Upper lobe of right lung (tissue), 1 donor: ENCODE measurements around the gene TNFRSF19. TPM values are rescaled to one million over a fixed set of nuclear protein-coding genes. Genes with fewer than 3 reads are reported as not detected.

Experiments used
- ATAC-seq: fragments of 200-7000 bp; cut with Tn5 transposase; one replicate; pipeline ENCODE4 v1.9.1; 2020; ENCODE audit warnings: mild to moderate bottlenecking, moderate library complexity
- DNase-seq: peaks from one replicate; pipeline ENCODE4 v3.0.0-alpha.2; 2020
- H3K27ac ChIP-seq: fragments of 200-600 bp; one replicate; pipeline ENCODE4 v1.8.0; 2022
- H3K27me3 ChIP-seq: fragments of 200-600 bp; one replicate; pipeline ENCODE4 v1.8.0; 2022; ENCODE audit warnings: mild to moderate bottlenecking
- H3K36me3 ChIP-seq: fragments of 200-600 bp; one replicate; pipeline ENCODE4 v1.8.0; 2022
- H3K4me1 ChIP-seq: fragments of 200-600 bp; one replicate; pipeline ENCODE4 v1.8.0; 2022
- H3K4me3 ChIP-seq: fragments of 200-600 bp; one replicate; pipeline ENCODE4 v1.8.0; 2022; ENCODE audit warnings: mild to moderate bottlenecking
- H3K9me3 ChIP-seq: fragments of 200-600 bp; one replicate; pipeline ENCODE4 v1.8.0; 2022
- CTCF ChIP-seq: fragments of 200-600 bp; IDR thresholded peaks from one replicate; pipeline ENCODE4 v1.8.0; 2022; ENCODE audit warnings: antibody characterized with exemption
- intact Hi-C: fragments of 100-400 bp; cut with DNase I; formaldehyde crosslinking; loops from one replicate; pipeline ENCODE4 v1.11.0; 2022
- total RNA-seq: library from RNA; stranded (reverse); fragmentation: NEBNext Ultra II Directional; extraction: Animal tissue kit (Norgen Biotek cat#: 25700); gene quantifications from one replicate; pipeline ENCODE4 v1.2.1, GENCODE V29; 2021
- donor health status: DM: no; HTN: yes; CAD: no; lungs with severe emphysema.

Gene TNFRSF19
- total RNA-seq, 1 donor from 2014 or later, result 17.9 TPM

- no peak overlapping the region for H3K4me3 ChIP-seq
- no peak overlapping the region for H3K27ac ChIP-seq
- H3K9me3 ChIP-seq, result no peaks in the 10 kb centered on the region
- H3K27me3 ChIP-seq, result peaks cover 3% of the 10 kb centered on the region
- H3K4me1 ChIP-seq, result no peaks in the 10 kb centered on the region
- ATAC-seq, result no peak
- TF ChIP-seq CTCF, result no peak
- no peak for DNase-seq
- intact Hi-C loops, result no loop called here
- H3K36me3 ChIP-seq, result no peaks in the 10 kb centered on the region
Measured at GRCh38 chr13:23552171-23552570, 18.0 kb upstream of the TNFRSF19 start.

GRCh38 chr13:23552661-23553060 lies 17.6 kb upstream of the TNFRSF19 start:
- Histone ChIP-seq H3K27me3 (peaks cover 3% of the 10 kb centered on the region), H3K4me1 (no peaks in the 10 kb centered on the region), H3K36me3 (no peaks in the 10 kb centered on the region), H3K4me3 (no peak overlapping the region), H3K9me3 (no peaks in the 10 kb centered on the region), H3K27ac (no peak overlapping the region)
- TF ChIP-seq CTCF, result no peak
- ATAC-seq, result no peak
- intact Hi-C loops, result no loop called here
- no peak for DNase-seq

- Histone ChIP-seq H3K4me3 (no peak overlapping the region), H3K36me3 (no peaks in the 10 kb centered on the region), H3K27me3 (peaks cover 3% of the 10 kb centered on the region), H3K4me1 (no peaks in the 10 kb centered on the region), H3K9me3 (no peaks in the 10 kb centered on the region), H3K27ac (no peak overlapping the region)
- no peak for TF ChIP-seq CTCF
- ATAC-seq (no peak), DNase-seq (no peak)
- intact Hi-C loops, result no loop called here
Measured at GRCh38 chr13:23554000-23554399, 16.2 kb upstream of the TNFRSF19 start.

GRCh38 chr13:23557043-23557442 lies 13.2 kb upstream of the TNFRSF19 start:
- Histone ChIP-seq H3K27me3 (peaks cover 3% of the 10 kb centered on the region), H3K9me3 (no peaks in the 10 kb centered on the region), H3K4me3 (no peak overlapping the region), H3K36me3 (no peaks in the 10 kb centered on the region), H3K4me1 (no peaks in the 10 kb centered on the region), H3K27ac (no peak overlapping the region)
- no peak for ATAC-seq
- no peak for DNase-seq
- intact Hi-C loops, result no loop called here
- no peak for TF ChIP-seq CTCF

GRCh38 chr13:23557733-23558132 lies 12.5 kb upstream of the TNFRSF19 start:
- Histone ChIP-seq H3K4me1 (no peaks in the 10 kb centered on the region), H3K27me3 (peaks cover 3% of the 10 kb centered on the region), H3K9me3 (no peaks in the 10 kb centered on the region), H3K4me3 (no peak overlapping the region), H3K27ac (no peak overlapping the region), H3K36me3 (no peaks in the 10 kb centered on the region)
- intact Hi-C loops, result no loop called here
- no peak for DNase-seq
- no peak for TF ChIP-seq CTCF
- no peak for ATAC-seq
